ENCODE data around the gene MEGF10.
A peak's percentile ranks its signal among the peaks of the same experiment; 100 is the strongest.

The MEGF10 gene

GRCh38 chr5:127433526-127433925 is 142.9 kb downstream of the MEGF10 start:
- no peaks in the 10 kb centered on the region for H3K27me3 Mint-ChIP-seq (ENCODE audit: low read depth)
- no peaks in the 10 kb centered on the region for H3K9me3 Mint-ChIP-seq
- no peak overlapping the region for H3K4me3 Mint-ChIP-seq
- H3K36me3 Mint-ChIP-seq (ENCODE audit: low read depth) = no peaks in the 10 kb centered on the region
- H3K27ac Mint-ChIP-seq = no peak overlapping the region
- H3K4me1 Mint-ChIP-seq = peaks cover 26% of the 10 kb centered on the region
- TF ChIP-seq CTCF (IDR thresholded peaks at IDR 0.05; ENCODE audit: unreplicated experiment in 3 of 3) = no peak

DNA sequence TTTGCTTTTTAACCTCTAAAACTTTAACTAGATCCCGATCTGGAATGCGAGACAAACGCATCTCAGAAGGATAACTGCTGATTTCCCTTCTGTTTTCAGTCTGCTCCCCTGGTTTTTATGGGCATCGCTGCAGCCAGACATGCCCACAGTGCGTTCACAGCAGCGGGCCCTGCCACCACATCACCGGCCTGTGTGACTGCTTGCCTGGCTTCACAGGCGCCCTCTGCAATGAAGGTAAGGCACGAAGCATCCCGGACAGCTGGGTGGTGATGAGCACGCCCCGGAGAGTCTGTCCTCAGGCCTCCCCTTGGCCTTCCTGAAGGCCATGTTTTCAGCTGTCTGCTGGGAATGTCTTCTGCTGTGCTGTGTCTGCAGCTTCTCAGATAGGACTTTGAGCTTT is 144.0 kb downstream of the MEGF10 start:
- Mint-ChIP-seq H3K27ac (no peak overlapping the region), H3K9me3 (no peaks in the 10 kb centered on the region), H3K36me3 (ENCODE audit: low read depth) (no peaks in the 10 kb centered on the region), H3K27me3 (ENCODE audit: low read depth) (no peaks in the 10 kb centered on the region), H3K4me1 (peaks cover 32% of the 10 kb centered on the region), H3K4me3 (no peak overlapping the region)
- TF ChIP-seq CTCF (IDR thresholded peaks at IDR 0.05; ENCODE audit: unreplicated experiment in 3 of 3) = no peak

DNA sequence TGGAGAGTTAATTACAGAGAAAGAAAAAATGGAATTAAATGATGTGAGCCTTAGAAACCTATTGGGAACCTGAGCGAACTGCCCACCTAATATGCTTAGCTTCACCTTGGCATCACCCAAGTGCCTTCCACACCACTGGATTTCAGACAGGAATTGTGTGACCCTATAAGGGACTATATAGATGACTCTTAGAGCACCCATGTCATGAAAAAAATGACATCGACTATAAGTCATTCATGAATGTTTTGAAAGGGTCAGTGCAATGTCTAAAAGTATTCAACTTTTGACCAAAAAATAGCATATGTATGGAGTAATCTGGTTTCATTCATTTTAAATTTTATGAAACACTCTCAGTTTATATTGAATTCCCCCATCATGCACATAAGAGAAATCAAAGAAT is 145.2 kb downstream of the MEGF10 start:
- no peaks in the 10 kb centered on the region for H3K36me3 Mint-ChIP-seq (ENCODE audit: low read depth)
- H3K27me3 Mint-ChIP-seq (ENCODE audit: low read depth) = no peaks in the 10 kb centered on the region
- TF ChIP-seq CTCF (IDR thresholded peaks at IDR 0.05; ENCODE audit: unreplicated experiment in 3 of 3) = no peak
- H3K9me3 Mint-ChIP-seq = no peaks in the 10 kb centered on the region
- H3K4me1 Mint-ChIP-seq = peaks cover 44% of the 10 kb centered on the region
- no peak overlapping the region for H3K4me3 Mint-ChIP-seq
- no peak overlapping the region for H3K27ac Mint-ChIP-seq

GRCh38 chr5:127439644-127440043 is 149.0 kb downstream of the MEGF10 start:
- H3K27me3 Mint-ChIP-seq (ENCODE audit: low read depth) = no peaks in the 10 kb centered on the region
- TF ChIP-seq CTCF (IDR thresholded peaks at IDR 0.05; ENCODE audit: unreplicated experiment in 3 of 3) = no peak
- H3K4me3 Mint-ChIP-seq = no peak overlapping the region
- no peaks in the 10 kb centered on the region for H3K9me3 Mint-ChIP-seq
- H3K27ac Mint-ChIP-seq = no peak overlapping the region
- peaks cover 39% of the 10 kb centered on the region for H3K4me1 Mint-ChIP-seq
- H3K36me3 Mint-ChIP-seq (ENCODE audit: low read depth) = no peaks in the 10 kb centered on the region

- no peak overlapping the region for H3K27ac Mint-ChIP-seq
- H3K4me3 Mint-ChIP-seq = no peak overlapping the region
- no peak for TF ChIP-seq CTCF (IDR thresholded peaks at IDR 0.05; ENCODE audit: unreplicated experiment in 3 of 3)
- peaks cover 45% of the 10 kb centered on the region for H3K4me1 Mint-ChIP-seq
- H3K36me3 Mint-ChIP-seq (ENCODE audit: low read depth) = no peaks in the 10 kb centered on the region
- no peaks in the 10 kb centered on the region for H3K27me3 Mint-ChIP-seq (ENCODE audit: low read depth)
- no peaks in the 10 kb centered on the region for H3K9me3 Mint-ChIP-seq
These were observed 150.2 kb downstream of the MEGF10 start for GRCh38 chr5:127440831-127441230.

- TF ChIP-seq CTCF (IDR thresholded peaks at IDR 0.05; ENCODE audit: unreplicated experiment in 3 of 3) = peak; percentile 24 to 53 (median 34)
- no peaks in the 10 kb centered on the region for H3K9me3 Mint-ChIP-seq
- H3K27ac Mint-ChIP-seq = no peak overlapping the region
- H3K4me3 Mint-ChIP-seq = no peak overlapping the region
- no peaks in the 10 kb centered on the region for H3K36me3 Mint-ChIP-seq (ENCODE audit: low read depth)
- H3K27me3 Mint-ChIP-seq (ENCODE audit: low read depth) = no peaks in the 10 kb centered on the region
- peaks cover 37% of the 10 kb centered on the region for H3K4me1 Mint-ChIP-seq
These were observed 151.3 kb downstream of the MEGF10 start for GRCh38 chr5:127441799-127442484.

Measured in nephron (organoid).